IMR-90 (cell line): Measurements from ENCODE around the gene LRRC55.

ENCODE experiments used
- BHLHE40 ChIP-seq: fragments of 150-350 bp; IDR thresholded peaks from 2 replicates; pipeline ENCODE4 v1.6.1; 2016; ENCODE audit warnings: mild to moderate bottlenecking, low read depth, low read length
- FOS ChIP-seq: fragments of 150-350 bp; IDR thresholded peaks from 2 replicates; pipeline ENCODE4 v1.6.1; 2016; ENCODE audit warnings: low read depth, low read length
- MAZ ChIP-seq: IDR thresholded peaks from 2 replicates; pipeline ENCODE4 v1.6.1; 2012; ENCODE audit warnings: low read depth, mild to moderate bottlenecking, low read length, improper control_type of control experiment, moderate library complexity, borderline replicate concordance
- POLR2A ChIP-seq: IDR thresholded peaks from 2 replicates; pipeline ENCODE4 v1.6.1; 2012; ENCODE audit warnings: mild to moderate bottlenecking, low read depth, low read length
- RAD21 ChIP-seq: IDR thresholded peaks from 2 replicates; pipeline ENCODE4 v1.6.1; 2012; ENCODE audit warnings: low read length, improper control_type of control experiment
- RCOR1 ChIP-seq: IDR thresholded peaks from 2 replicates; pipeline ENCODE4 v1.6.1; 2012; ENCODE audit warnings: mild to moderate bottlenecking, low read length, improper control_type of control experiment; ENCODE audit not compliant: insufficient replicate concordance
- RFX5 ChIP-seq: IDR thresholded peaks from 2 replicates; pipeline ENCODE4 v1.8.0; 2012; ENCODE audit warnings: low read depth, mild to moderate bottlenecking, low read length, moderate library complexity
- TF ChIP-seq, protein P1 (sequence below): conservative IDR thresholded peaks from 2 replicates; pipeline ENCODE4 v1.5.1; 2012; ENCODE audit warnings: mild to moderate bottlenecking, low read depth, low read length, improper control_type of control experiment

GRCh38 chr11:57230791-57231538, 49.2 kb downstream of the LRRC55 start:
- TF ChIP-seq, protein P1, sequence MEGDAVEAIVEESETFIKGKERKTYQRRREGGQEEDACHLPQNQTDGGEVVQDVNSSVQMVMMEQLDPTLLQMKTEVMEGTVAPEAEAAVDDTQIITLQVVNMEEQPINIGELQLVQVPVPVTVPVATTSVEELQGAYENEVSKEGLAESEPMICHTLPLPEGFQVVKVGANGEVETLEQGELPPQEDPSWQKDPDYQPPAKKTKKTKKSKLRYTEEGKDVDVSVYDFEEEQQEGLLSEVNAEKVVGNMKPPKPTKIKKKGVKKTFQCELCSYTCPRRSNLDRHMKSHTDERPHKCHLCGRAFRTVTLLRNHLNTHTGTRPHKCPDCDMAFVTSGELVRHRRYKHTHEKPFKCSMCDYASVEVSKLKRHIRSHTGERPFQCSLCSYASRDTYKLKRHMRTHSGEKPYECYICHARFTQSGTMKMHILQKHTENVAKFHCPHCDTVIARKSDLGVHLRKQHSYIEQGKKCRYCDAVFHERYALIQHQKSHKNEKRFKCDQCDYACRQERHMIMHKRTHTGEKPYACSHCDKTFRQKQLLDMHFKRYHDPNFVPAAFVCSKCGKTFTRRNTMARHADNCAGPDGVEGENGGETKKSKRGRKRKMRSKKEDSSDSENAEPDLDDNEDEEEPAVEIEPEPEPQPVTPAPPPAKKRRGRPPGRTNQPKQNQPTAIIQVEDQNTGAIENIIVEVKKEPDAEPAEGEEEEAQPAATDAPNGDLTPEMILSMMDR = no peak
- TF ChIP-seq MAZ (no peak), POLR2A (no peak), RCOR1 (no peak), BHLHE40 (no peak), FOS (no peak), RAD21 (no peak), RFX5 (no peak)
